ENCODE results near the gene ATP2C1.

DNA sequence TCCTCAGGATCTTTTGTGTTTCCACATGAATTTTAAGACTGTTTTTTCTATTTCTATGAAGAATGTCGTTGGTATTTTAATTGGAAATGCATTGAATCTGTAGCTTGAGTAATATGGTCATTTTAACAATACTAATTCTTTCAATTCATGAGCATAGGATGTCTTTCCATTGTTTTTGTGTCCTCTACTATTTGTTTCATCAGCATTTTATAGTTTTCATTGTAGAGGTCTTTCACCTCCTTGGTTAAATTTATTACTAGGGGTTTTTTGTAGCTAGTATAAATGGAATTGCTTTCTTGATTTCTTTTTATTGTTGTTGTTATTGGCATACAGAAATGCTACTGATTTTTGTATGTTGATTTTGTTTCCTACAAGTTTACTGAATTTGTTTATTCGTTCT lies 17.3 kb upstream of the ATP2C1 start:
- TF ChIP-seq, protein P1, sequence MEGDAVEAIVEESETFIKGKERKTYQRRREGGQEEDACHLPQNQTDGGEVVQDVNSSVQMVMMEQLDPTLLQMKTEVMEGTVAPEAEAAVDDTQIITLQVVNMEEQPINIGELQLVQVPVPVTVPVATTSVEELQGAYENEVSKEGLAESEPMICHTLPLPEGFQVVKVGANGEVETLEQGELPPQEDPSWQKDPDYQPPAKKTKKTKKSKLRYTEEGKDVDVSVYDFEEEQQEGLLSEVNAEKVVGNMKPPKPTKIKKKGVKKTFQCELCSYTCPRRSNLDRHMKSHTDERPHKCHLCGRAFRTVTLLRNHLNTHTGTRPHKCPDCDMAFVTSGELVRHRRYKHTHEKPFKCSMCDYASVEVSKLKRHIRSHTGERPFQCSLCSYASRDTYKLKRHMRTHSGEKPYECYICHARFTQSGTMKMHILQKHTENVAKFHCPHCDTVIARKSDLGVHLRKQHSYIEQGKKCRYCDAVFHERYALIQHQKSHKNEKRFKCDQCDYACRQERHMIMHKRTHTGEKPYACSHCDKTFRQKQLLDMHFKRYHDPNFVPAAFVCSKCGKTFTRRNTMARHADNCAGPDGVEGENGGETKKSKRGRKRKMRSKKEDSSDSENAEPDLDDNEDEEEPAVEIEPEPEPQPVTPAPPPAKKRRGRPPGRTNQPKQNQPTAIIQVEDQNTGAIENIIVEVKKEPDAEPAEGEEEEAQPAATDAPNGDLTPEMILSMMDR (IDR thresholded peaks at IDR 0.05): no peak
- TF ChIP-seq POLR2AphosphoS5 (IDR thresholded peaks at IDR 0.05; ENCODE audit: insufficient read depth in 1 of 2, low read depth in 1 of 2): no peak
